Karpas-422 (cell line): ENCODE data around the gene POLN. TPM values are rescaled to one million over a fixed set of nuclear protein-coding genes. Genes with fewer than 3 reads are reported as not detected.

Source experiments
- DNase-seq: peaks from one replicate; pipeline ENCODE4 v3.0.0-alpha.2; 2015
- H2AFZ ChIP-seq: fragments of 200-600 bp; sonication (generic); 2 replicates; pipeline ENCODE4 v1.6.1; 2014; ENCODE audit warnings: antibody characterized with exemption, low read length, mixed read lengths
- H3K27ac ChIP-seq: fragments of 200-600 bp; sonication (generic); 2 replicates; pipeline ENCODE4 v1.5.1; 2014; ENCODE audit warnings: mild to moderate bottlenecking, low read length, moderate library complexity
- H3K27me3 ChIP-seq: fragments of 200-600 bp; sonication (generic); 2 replicates; pipeline ENCODE4 v1.6.1; 2014; ENCODE audit warnings: low read length, mixed read lengths
- H3K36me3 ChIP-seq: fragments of 200-600 bp; sonication (generic); 2 replicates; pipeline ENCODE4 v1.6.1; 2014; ENCODE audit warnings: low read length, mixed read lengths; ENCODE audit not compliant: insufficient read depth
- H3K4me1 ChIP-seq: fragments of 200-600 bp; sonication (generic); 2 replicates; pipeline ENCODE4 v1.6.1; 2014; ENCODE audit warnings: mild to moderate bottlenecking, low read length, mixed read lengths
- H3K4me2 ChIP-seq: fragments of 200-600 bp; sonication (generic); 2 replicates; pipeline ENCODE4 v1.6.1; 2014; ENCODE audit warnings: low read length, low read depth, mild to moderate bottlenecking; ENCODE audit not compliant: poor library complexity, severe bottlenecking
- H3K4me3 ChIP-seq: fragments of 200-600 bp; sonication (generic); 2 replicates; pipeline ENCODE4 v1.5.1; 2014; ENCODE audit warnings: mild to moderate bottlenecking, antibody characterized with exemption, low read length, mixed read lengths
- H3K79me2 ChIP-seq: fragments of 200-600 bp; sonication (generic); 2 replicates; pipeline ENCODE4 v1.6.1; 2014; ENCODE audit warnings: mild to moderate bottlenecking, low read length, mixed read lengths
- H3K9ac ChIP-seq: fragments of 200-600 bp; sonication (generic); 2 replicates; pipeline ENCODE4 v1.6.0; 2014; ENCODE audit warnings: low read length
- H3K9me2 ChIP-seq: fragments of 200-600 bp; sonication (generic), shearing (Covaris generic); replicated peaks from 2 replicates; pipeline ENCODE4 v1.6.0; 2014; ENCODE audit warnings: mild to moderate bottlenecking, low read length, moderate library complexity; ENCODE audit not compliant: insufficient read depth
- H3K9me3 ChIP-seq: fragments of 300-700, 200-600 bp; sonication (generic); 2 replicates; pipeline ENCODE4 v1.6.1; 2014; ENCODE audit warnings: low read length, mixed read lengths
- H4K20me1 ChIP-seq: fragments of 200-600 bp; sonication (generic); 2 replicates; pipeline ENCODE4 v1.6.1; 2014; ENCODE audit warnings: mild to moderate bottlenecking, antibody characterized with exemption, low read length, low read depth; ENCODE audit not compliant: insufficient read depth
- total RNA-seq: library from RNA; depleted of rRNA; stranded (reverse); fragments of >200 nt; shearing (Covaris generic); gene quantifications from 2 replicates; pipeline ENCODE4 v1.2.3, GENCODE V29; 2014; ENCODE audit warnings: low replicate concordance

POLN gene
- total RNA-seq, 1 experiment from 2014 or later: 4.3 TPM

GRCh38 chr4:2057382-2058065 lies 184.4 kb downstream of the POLN start:
- H3K27ac ChIP-seq: no peak overlapping the region
- H3K36me3 ChIP-seq: no peaks in the 10 kb centered on the region
- no peak overlapping the region for H3K9ac ChIP-seq
- H3K79me2 ChIP-seq: no peaks in the 10 kb centered on the region
- H2AFZ ChIP-seq: no peak overlapping the region
- H3K4me3 ChIP-seq: no peak overlapping the region
- H3K9me2 ChIP-seq: no peaks in the 10 kb centered on the region
- no peaks in the 10 kb centered on the region for H3K4me1 ChIP-seq
- H3K4me2 ChIP-seq: no peak overlapping the region
- H3K9me3 ChIP-seq: no peaks in the 10 kb centered on the region
- no peaks in the 10 kb centered on the region for H3K27me3 ChIP-seq
- DNase-seq: no peak
- no peaks in the 10 kb centered on the region for H4K20me1 ChIP-seq

- no peak overlapping the region for H3K4me3 ChIP-seq
- no peaks in the 10 kb centered on the region for H3K36me3 ChIP-seq
- no peak for DNase-seq
- H3K27me3 ChIP-seq: no peaks in the 10 kb centered on the region
- H3K9ac ChIP-seq: no peak overlapping the region
- no peaks in the 10 kb centered on the region for H3K9me2 ChIP-seq
- H3K9me3 ChIP-seq: no peaks in the 10 kb centered on the region
- H3K4me2 ChIP-seq: no peak overlapping the region
- no peaks in the 10 kb centered on the region for H3K79me2 ChIP-seq
- no peak overlapping the region for H3K27ac ChIP-seq
- no peaks in the 10 kb centered on the region for H4K20me1 ChIP-seq
- H3K4me1 ChIP-seq: no peaks in the 10 kb centered on the region
- H2AFZ ChIP-seq: no peak overlapping the region
Measured at GRCh38 chr4:2054217-2054616, 187.7 kb downstream of the POLN start.

- Histone ChIP-seq H3K79me2 (no peaks in the 10 kb centered on the region), H3K27me3 (no peaks in the 10 kb centered on the region)
Measured at GRCh38 chr4:2051086-2051485, 190.8 kb downstream of the POLN start.

GRCh38 chr4:2049811-2050210 lies 192.1 kb downstream of the POLN start:
- no peak for DNase-seq
- Histone ChIP-seq H3K27me3 (no peaks in the 10 kb centered on the region), H3K9me2 (no peaks in the 10 kb centered on the region)

More at GRCh38 chr4:2051086-2051485, 190.8 kb downstream of the POLN start:
- Histone ChIP-seq H3K4me3 (no peak overlapping the region), H3K36me3 (no peaks in the 10 kb centered on the region), H4K20me1 (no peaks in the 10 kb centered on the region), H2AFZ (no peak overlapping the region), H3K4me1 (no peaks in the 10 kb centered on the region), H3K4me2 (no peak overlapping the region), H3K9ac (no peak overlapping the region), H3K27ac (no peak overlapping the region), H3K9me2 (no peaks in the 10 kb centered on the region), H3K9me3 (no peaks in the 10 kb centered on the region)
- DNase-seq: no peak

GRCh38 chr4:2049381-2049780 lies 192.5 kb downstream of the POLN start:
- Histone ChIP-seq H2AFZ (no peak overlapping the region), H3K9me2 (no peaks in the 10 kb centered on the region), H3K27me3 (no peaks in the 10 kb centered on the region), H3K27ac (no peak overlapping the region), H3K9me3 (no peaks in the 10 kb centered on the region), H3K36me3 (no peaks in the 10 kb centered on the region), H3K4me3 (no peak overlapping the region), H3K9ac (no peak overlapping the region), H3K4me1 (no peaks in the 10 kb centered on the region), H4K20me1 (no peaks in the 10 kb centered on the region), H3K4me2 (no peak overlapping the region), H3K79me2 (no peaks in the 10 kb centered on the region)
- no peak for DNase-seq

More at GRCh38 chr4:2049811-2050210, 192.1 kb downstream of the POLN start:
- Histone ChIP-seq H3K9me3 (no peaks in the 10 kb centered on the region), H2AFZ (no peak overlapping the region), H3K4me2 (no peak overlapping the region), H3K79me2 (no peaks in the 10 kb centered on the region), H4K20me1 (no peaks in the 10 kb centered on the region), H3K4me3 (no peak overlapping the region), H3K9ac (no peak overlapping the region), H3K4me1 (no peaks in the 10 kb centered on the region), H3K27ac (no peak overlapping the region), H3K36me3 (no peaks in the 10 kb centered on the region)

- Histone ChIP-seq H4K20me1 (no peaks in the 10 kb centered on the region; the same call in 1 of the 2 replicates), H3K79me2 (no peaks in the 10 kb centered on the region), H3K9ac (no peak overlapping the region), H3K4me3 (no peak overlapping the region), H3K27me3 (no peaks in the 10 kb centered on the region), H3K4me1 (no peaks in the 10 kb centered on the region), H3K9me2 (no peaks in the 10 kb centered on the region), H3K9me3 (no peaks in the 10 kb centered on the region), H2AFZ (no peak overlapping the region), H3K36me3 (no peaks in the 10 kb centered on the region), H3K4me2 (no peak overlapping the region), H3K27ac (no peak overlapping the region)
- no peak for DNase-seq
Measured at GRCh38 chr4:2048831-2049230, 193.1 kb downstream of the POLN start.

- no peak overlapping the region for H3K4me2 ChIP-seq
- no peaks in the 10 kb centered on the region for H3K4me1 ChIP-seq
- no peak overlapping the region for H3K4me3 ChIP-seq
- no peak for DNase-seq
- H3K36me3 ChIP-seq: no peaks in the 10 kb centered on the region
- H2AFZ ChIP-seq: no peak overlapping the region
- H4K20me1 ChIP-seq: peaks cover 5% of the 10 kb centered on the region; the same call in 1 of the 2 replicates
- H3K79me2 ChIP-seq: no peaks in the 10 kb centered on the region
- no peaks in the 10 kb centered on the region for H3K27me3 ChIP-seq
- no peaks in the 10 kb centered on the region for H3K9me2 ChIP-seq
- no peak overlapping the region for H3K9ac ChIP-seq
- no peaks in the 10 kb centered on the region for H3K9me3 ChIP-seq
- no peak overlapping the region for H3K27ac ChIP-seq
Measured at GRCh38 chr4:2047781-2048581, 193.9 kb downstream of the POLN start.

GRCh38 chr4:2047031-2047660 lies 194.8 kb downstream of the POLN start:
- H3K27ac ChIP-seq: no peak overlapping the region
- H3K4me2 ChIP-seq: no peak overlapping the region
- no peak overlapping the region for H3K9ac ChIP-seq
- no peaks in the 10 kb centered on the region for H3K9me2 ChIP-seq
- H3K4me3 ChIP-seq: no peak overlapping the region
- H2AFZ ChIP-seq: no peak overlapping the region
- no peaks in the 10 kb centered on the region for H3K79me2 ChIP-seq
- no peak for DNase-seq
- no peaks in the 10 kb centered on the region for H3K36me3 ChIP-seq
- H3K9me3 ChIP-seq: no peaks in the 10 kb centered on the region
- H3K27me3 ChIP-seq: no peaks in the 10 kb centered on the region
- H3K4me1 ChIP-seq: peaks cover 4% of the 10 kb centered on the region
- peaks cover 7% of the 10 kb centered on the region; the same call in 1 of the 2 replicates for H4K20me1 ChIP-seq
